Trophoblast cell (in vitro differentiated cells and primary cell): Measurements from ENCODE around the gene PRDX5.

Source experiments
- DNase-seq, 2 donors: peaks; one replicate each; pipeline ENCODE4 v3.0.0-alpha.2; 2016
- H2AFZ ChIP-seq: 2 replicates; pipeline ENCODE4 v1.6.1; 2013; ENCODE audit warnings: low read length, moderate library complexity, mild to moderate bottlenecking; ENCODE audit not compliant: insufficient read depth, poor library complexity
- H2AK5ac ChIP-seq: 2 replicates; pipeline ENCODE4 v1.6.1; 2013; ENCODE audit warnings: mild to moderate bottlenecking, low read length
- H2BK120ac ChIP-seq: 2 replicates; pipeline ENCODE4 v1.6.1; 2013; ENCODE audit warnings: low read length, mild to moderate bottlenecking, moderate library complexity; ENCODE audit not compliant: insufficient read depth, poor library complexity
- H2BK12ac ChIP-seq: 2 replicates; pipeline ENCODE4 v1.6.1; 2013; ENCODE audit warnings: mild to moderate bottlenecking, low read length, moderate library complexity
- H2BK5ac ChIP-seq: 2 replicates; pipeline ENCODE4 v1.6.1; 2013; ENCODE audit warnings: low read length, low read depth, moderate library complexity, mild to moderate bottlenecking; ENCODE audit not compliant: poor library complexity
- H3K14ac ChIP-seq: 2 replicates; pipeline ENCODE4 v1.6.1; 2013; ENCODE audit warnings: mild to moderate bottlenecking, low read length
- H3K18ac ChIP-seq: 2 replicates; pipeline ENCODE4 v1.6.1; 2013; ENCODE audit warnings: mild to moderate bottlenecking, low read length
- H3K23ac ChIP-seq: 2 replicates; pipeline ENCODE4 v1.6.1; 2013; ENCODE audit warnings: low read length
- H3K27ac ChIP-seq: 2 replicates; pipeline ENCODE4 v1.5.1; 2013; ENCODE audit warnings: low read depth, mild to moderate bottlenecking, inconsistent platforms, low read length, moderate library complexity
- H3K27me3 ChIP-seq: 2 replicates; pipeline ENCODE4 v1.6.1; 2013; ENCODE audit warnings: inconsistent platforms, mild to moderate bottlenecking, low read length, moderate library complexity; ENCODE audit not compliant: insufficient read depth
- H3K36me3 ChIP-seq, 2 experiments: 1 replicate in 1 of 2; 2 replicates in 1 of 2; pipeline ENCODE4 v1.6.1; 2013; ENCODE audit warnings: low read length in 2 of 2, mild to moderate bottlenecking in 2 of 2, moderate library complexity in 1 of 2; ENCODE audit not compliant: insufficient read depth in 2 of 2, control insufficient read depth in 1 of 2
- H3K4ac ChIP-seq: 2 replicates; pipeline ENCODE4 v1.6.1; 2013; ENCODE audit warnings: low read depth, mild to moderate bottlenecking, low read length, moderate library complexity
- H3K4me1 ChIP-seq, 2 experiments: 1 replicate in 1 of 2; 2 replicates in 1 of 2; pipeline ENCODE4 v1.6.1; 2013; ENCODE audit warnings: low read length in 2 of 2, mild to moderate bottlenecking in 2 of 2, moderate library complexity in 1 of 2; ENCODE audit not compliant: insufficient read depth in 2 of 2, control insufficient read depth in 1 of 2
- H3K4me2 ChIP-seq: 2 replicates; pipeline ENCODE4 v1.6.1; 2013; ENCODE audit warnings: inconsistent platforms, mild to moderate bottlenecking, low read length, moderate library complexity
- H3K4me3 ChIP-seq: 2 replicates; pipeline ENCODE4 v1.5.1; 2013; ENCODE audit warnings: mild to moderate bottlenecking, low read depth, low read length, inconsistent platforms
- H3K79me1 ChIP-seq: one replicate; pipeline ENCODE4 v1.6.1; 2013; ENCODE audit warnings: low read length
- H3K79me2 ChIP-seq: 2 replicates; pipeline ENCODE4 v1.6.1; 2013; ENCODE audit warnings: low read length, mild to moderate bottlenecking; ENCODE audit not compliant: control insufficient read depth, insufficient read depth, poor library complexity
- H3K9ac ChIP-seq: 2 replicates; pipeline ENCODE4 v1.6.1; 2013; ENCODE audit warnings: mild to moderate bottlenecking, low read length
- H3K9me3 ChIP-seq: 2 replicates; pipeline ENCODE4 v1.6.1; 2013; ENCODE audit warnings: low read depth, mild to moderate bottlenecking, control low read depth, inconsistent platforms, low read length; ENCODE audit not compliant: insufficient read depth
- H4K12ac ChIP-seq: 2 replicates; pipeline ENCODE4 v1.6.1; 2013; ENCODE audit warnings: low read depth, mild to moderate bottlenecking, low read length, moderate library complexity
- H4K8ac ChIP-seq: 2 replicates; pipeline ENCODE4 v1.6.1; 2013; ENCODE audit warnings: low read depth, mild to moderate bottlenecking, low read length, moderate library complexity
- H4K91ac ChIP-seq: one replicate; pipeline ENCODE4 v1.6.1; 2013; ENCODE audit warnings: low read depth, mild to moderate bottlenecking, low read length, moderate library complexity
- WGBS: extraction: QIAGEN DNeasy Blood & Tissue Kit; methylation state at CpG from one replicate; pipeline ENCODE4 v1.1.7; 2013; ENCODE audit warnings: missing lambda C conversion rate; ENCODE audit not compliant: insufficient read length, insufficient coverage; ENCODE audit errors: extremely low coverage; 5-methylcytosine and 5-hydroxymethylcytosine counted together

Gene PRDX5

GRCh38 chr11:64341851-64342791 lies 24.2 kb downstream of the PRDX5 start:
- Histone ChIP-seq H2BK12ac (no peak overlapping the region), H2AFZ (peak overlapping the region; percentile 81), H3K9ac (no peak overlapping the region), H2AK5ac (peak overlapping the region; percentile 21), H4K12ac (peak overlapping the region; percentile 79), H3K18ac (peak overlapping the region; percentile 58), H3K36me3 (no peaks in the 10 kb centered on the region), H4K91ac (peak overlapping the region; percentile 48), H3K27me3 (no peaks in the 10 kb centered on the region), H2BK5ac (no peak overlapping the region), H3K79me2 (peaks cover 2% of the 10 kb centered on the region), H3K9me3 (peaks cover 3% of the 10 kb centered on the region), H3K14ac (peak overlapping the region; percentile 69), H3K27ac (no peak overlapping the region), H2BK120ac (peak overlapping the region; percentile 37), H3K4me2 (peak overlapping the region; percentile 41), H3K4me3 (no peak overlapping the region), H3K23ac (no peak overlapping the region), H3K4me1 (peaks cover 6 to 7% of the 10 kb centered on the region in 2 experiments), H4K8ac (peak overlapping the region; percentile 82), H3K79me1 (peaks cover 6% of the 10 kb centered on the region), H3K4ac (peak overlapping the region; percentile 58)
- no CpG with 5 or more reads among the region's 55 CpGs for WGBS
- DNase-seq, result peak; percentile 94

DNA sequence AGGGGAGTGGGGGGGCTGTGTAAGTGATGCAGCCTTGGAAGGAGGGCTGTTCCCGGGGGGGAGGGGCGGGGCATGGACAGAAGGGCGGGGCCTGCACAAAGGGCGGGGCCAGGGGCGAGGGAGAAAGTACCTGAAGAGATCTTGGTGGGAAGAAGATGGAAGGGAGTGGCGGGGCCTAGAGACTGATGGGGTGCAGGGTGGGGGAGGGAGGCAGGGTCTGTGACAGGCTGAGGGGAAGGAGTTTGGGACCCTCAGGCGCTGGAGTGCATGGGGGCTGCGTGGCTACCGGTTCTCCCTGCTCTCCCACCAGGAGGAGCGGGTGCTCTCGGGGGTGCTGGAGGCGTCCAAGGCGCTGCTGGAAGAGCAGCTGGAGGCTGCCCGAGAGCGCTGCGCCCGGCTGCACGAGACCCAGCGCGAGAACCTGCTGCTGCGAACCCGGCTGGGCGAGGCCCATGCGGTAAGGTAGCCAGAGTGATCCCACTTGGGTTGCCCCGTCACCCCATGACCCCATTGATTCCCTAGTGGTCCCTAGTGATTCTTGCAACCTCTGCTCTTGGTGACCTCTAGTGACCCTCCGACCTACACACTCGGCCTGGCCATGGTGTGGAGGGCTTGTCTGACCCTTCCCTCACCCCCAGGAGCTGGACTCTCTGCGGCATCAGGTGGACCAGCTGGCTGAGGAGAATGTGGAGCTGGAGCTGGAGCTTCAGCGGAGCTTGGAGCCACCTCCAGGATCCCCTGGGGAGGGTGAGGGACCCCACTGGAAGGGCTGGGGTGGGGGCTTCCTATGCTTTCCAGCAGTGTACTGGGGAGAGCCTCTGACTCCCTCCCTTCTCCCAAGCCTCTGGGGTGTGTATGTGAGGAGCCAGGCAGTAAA lies 25.2 kb downstream of the PRDX5 start:
- H3K9ac ChIP-seq, result no peak overlapping the region
- peaks cover 3% of the 10 kb centered on the region for H3K9me3 ChIP-seq
- no peaks in the 10 kb centered on the region for H3K36me3 ChIP-seq
- H4K8ac ChIP-seq, result no peak overlapping the region
- H3K4me3 ChIP-seq, result no peak overlapping the region
- no peak overlapping the region for H3K4me2 ChIP-seq
- H3K79me2 ChIP-seq, result peaks cover 2% of the 10 kb centered on the region
- no peak for DNase-seq
- H3K27ac ChIP-seq, result no peak overlapping the region
- no peak overlapping the region for H2AFZ ChIP-seq
- H3K18ac ChIP-seq, result no peak overlapping the region
- H2AK5ac ChIP-seq, result peak overlapping the region; percentile 20
- H4K12ac ChIP-seq, result no peak overlapping the region
- H3K14ac ChIP-seq, result no peak overlapping the region
- H4K91ac ChIP-seq, result no peak overlapping the region
- no peak overlapping the region for H3K23ac ChIP-seq
- no CpG with 5 or more reads among the region's 29 CpGs for WGBS
- no peak overlapping the region for H2BK12ac ChIP-seq
- H2BK5ac ChIP-seq, result no peak overlapping the region
- H2BK120ac ChIP-seq, result no peak overlapping the region
- H3K79me1 ChIP-seq, result peaks cover 6% of the 10 kb centered on the region
- no peak overlapping the region for H3K4ac ChIP-seq
- no peaks in the 10 kb centered on the region for H3K27me3 ChIP-seq
- H3K4me1 ChIP-seq, result peaks cover 6 to 11% of the 10 kb centered on the region in 2 experiments

- H3K36me3 ChIP-seq, result no peaks in the 10 kb centered on the region
- no peak overlapping the region for H2BK120ac ChIP-seq
- DNase-seq, result peak in 1 of 2 donors; percentile 32
- H2BK12ac ChIP-seq, result no peak overlapping the region
- H3K23ac ChIP-seq, result no peak overlapping the region
- H3K4ac ChIP-seq, result no peak overlapping the region
- H2AK5ac ChIP-seq, result peak overlapping the region; percentile 20
- H2BK5ac ChIP-seq, result no peak overlapping the region
- H3K4me2 ChIP-seq, result no peak overlapping the region
- no peak overlapping the region for H3K18ac ChIP-seq
- no CpG with 5 or more reads among the region's 18 CpGs for WGBS
- H3K27ac ChIP-seq, result no peak overlapping the region
- H4K91ac ChIP-seq, result no peak overlapping the region
- H2AFZ ChIP-seq, result no peak overlapping the region
- no peaks in the 10 kb centered on the region for H3K27me3 ChIP-seq
- no peak overlapping the region for H4K8ac ChIP-seq
- peaks cover 2% of the 10 kb centered on the region for H3K79me2 ChIP-seq
- peaks cover 8 to 11% of the 10 kb centered on the region in 2 experiments for H3K4me1 ChIP-seq
- H3K14ac ChIP-seq, result no peak overlapping the region
- H3K9ac ChIP-seq, result no peak overlapping the region
- no peak overlapping the region for H4K12ac ChIP-seq
- H3K79me1 ChIP-seq, result peaks cover 6% of the 10 kb centered on the region
- H3K4me3 ChIP-seq, result no peak overlapping the region
- peaks cover 3% of the 10 kb centered on the region for H3K9me3 ChIP-seq
Observed at GRCh38 chr11:64343767-64344559, 26.0 kb downstream of the PRDX5 start.

DNA sequence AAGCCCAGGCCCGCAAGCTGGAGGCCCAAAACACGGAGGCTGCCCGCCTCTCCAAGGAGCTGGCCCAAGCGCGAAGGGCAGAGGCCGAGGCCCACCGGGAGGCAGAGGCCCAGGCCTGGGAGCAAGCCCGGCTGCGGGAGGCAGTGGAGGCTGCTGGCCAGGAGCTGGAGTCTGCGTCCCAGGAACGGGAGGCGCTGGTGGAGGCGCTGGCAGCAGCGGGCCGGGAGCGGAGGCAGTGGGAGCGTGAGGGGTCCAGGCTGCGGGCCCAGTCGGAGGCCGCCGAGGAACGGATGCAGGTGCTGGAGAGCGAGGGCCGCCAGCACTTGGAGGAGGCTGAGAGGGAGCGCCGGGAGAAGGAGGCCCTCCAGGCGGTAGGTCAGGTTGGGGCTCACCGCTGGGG lies 26.9 kb downstream of the PRDX5 start:
- Histone ChIP-seq H2AFZ (no peak overlapping the region), H3K27ac (no peak overlapping the region), H3K4ac (no peak overlapping the region), H3K4me1 (peaks cover 8 to 11% of the 10 kb centered on the region in 2 experiments), H4K12ac (no peak overlapping the region), H3K4me3 (no peak overlapping the region), H4K8ac (no peak overlapping the region), H2BK12ac (no peak overlapping the region), H4K91ac (no peak overlapping the region), H3K36me3 (no peaks in the 10 kb centered on the region), H3K14ac (no peak overlapping the region), H3K79me1 (peaks cover 6% of the 10 kb centered on the region), H3K9ac (no peak overlapping the region), H3K4me2 (no peak overlapping the region), H3K18ac (no peak overlapping the region), H3K9me3 (peaks cover 3% of the 10 kb centered on the region), H3K79me2 (peaks cover 2% of the 10 kb centered on the region), H2BK5ac (no peak overlapping the region), H2AK5ac (no peak overlapping the region), H2BK120ac (no peak overlapping the region), H3K23ac (no peak overlapping the region), H3K27me3 (no peaks in the 10 kb centered on the region)
- DNase-seq, result no peak
- no CpG with 5 or more reads among the region's 28 CpGs for WGBS
